ENCODE data around the gene SOX12.

SOX12 gene

GRCh38 chr20:305745-306144, 19.6 kb upstream of the SOX12 start:
- Histone ChIP-seq H2AFZ (ENCODE audit: low read depth, low read length, severe bottlenecking) (no peak overlapping the region), H3F3A (ENCODE audit: insufficient read depth) (0 out of 2 replicates have a peak, but pooled peaks cover 7% of the 10 kb centered on the region), H3K79me2 (ENCODE audit: insufficient read depth, low read length) (no peaks in the 10 kb centered on the region), H3K27ac (ENCODE audit: low read depth, low read length) (no peak overlapping the region), H3K4me3 (ENCODE audit: insufficient read depth, low read length, poor library complexity, severe bottlenecking) (no peak overlapping the region), H3K9me3 (ENCODE audit: insufficient read depth, low read length) (no peaks in the 10 kb centered on the region), H3K4me2 (ENCODE audit: low read depth, low read length, poor library complexity, severe bottlenecking) (no peak overlapping the region), H3K9me2 (replicated peaks; ENCODE audit: insufficient read depth, low read length) (no peaks in the 10 kb centered on the region), H3K36me3 (ENCODE audit: low read length) (no peaks in the 10 kb centered on the region), H4K20me1 (ENCODE audit: low read depth, low read length) (no peaks in the 10 kb centered on the region), H3K9ac (ENCODE audit: low read length) (no peak overlapping the region), H3K27me3 (ENCODE audit: low read length) (no peaks in the 10 kb centered on the region)
- TF ChIP-seq CTCF (IDR thresholded peaks at IDR 0.05; ENCODE audit: insufficient read depth, low read length, poor library complexity, severe bottlenecking) = no peak
- TF ChIP-seq EZH2phosphoT487 (conservative IDR thresholded peaks at IDR 0.05; ENCODE audit: low read length) = no peak

GRCh38 chr20:308427-309038, 16.8 kb upstream of the SOX12 start:
- Histone ChIP-seq H4K20me1 (ENCODE audit: low read depth, low read length) (no peaks in the 10 kb centered on the region), H3K9me3 (ENCODE audit: insufficient read depth, low read length) (no peaks in the 10 kb centered on the region), H3K9ac (ENCODE audit: low read length) (no peak overlapping the region), H3K27ac (ENCODE audit: low read depth, low read length) (no peak overlapping the region), H3K9me2 (replicated peaks; ENCODE audit: insufficient read depth, low read length) (no peaks in the 10 kb centered on the region), H3K79me2 (ENCODE audit: insufficient read depth, low read length) (no peaks in the 10 kb centered on the region), H3K4me3 (ENCODE audit: insufficient read depth, low read length, poor library complexity, severe bottlenecking) (no peak overlapping the region), H3K27me3 (ENCODE audit: low read length) (no peaks in the 10 kb centered on the region), H2AFZ (ENCODE audit: low read depth, low read length, severe bottlenecking) (no peak overlapping the region), H3K4me2 (ENCODE audit: low read depth, low read length, poor library complexity, severe bottlenecking) (no peak overlapping the region), H3K36me3 (ENCODE audit: low read length) (no peaks in the 10 kb centered on the region), H3F3A (ENCODE audit: insufficient read depth) (no peaks in the 10 kb centered on the region)
- no peak for TF ChIP-seq EZH2phosphoT487 (conservative IDR thresholded peaks at IDR 0.05; ENCODE audit: low read length)
- no peak for TF ChIP-seq CTCF (IDR thresholded peaks at IDR 0.05; ENCODE audit: insufficient read depth, low read length, poor library complexity, severe bottlenecking)

GRCh38 chr20:309306-309840, 16.0 kb upstream of the SOX12 start:
- no peaks in the 10 kb centered on the region for H3K9me2 ChIP-seq (replicated peaks; ENCODE audit: insufficient read depth, low read length)
- H3K79me2 ChIP-seq (ENCODE audit: insufficient read depth, low read length) = no peaks in the 10 kb centered on the region
- H3K4me3 ChIP-seq (ENCODE audit: insufficient read depth, low read length, poor library complexity, severe bottlenecking) = no peak overlapping the region
- no peaks in the 10 kb centered on the region for H3K9me3 ChIP-seq (ENCODE audit: insufficient read depth, low read length)
- no peaks in the 10 kb centered on the region for H3F3A ChIP-seq (ENCODE audit: insufficient read depth)
- H3K27ac ChIP-seq (ENCODE audit: low read depth, low read length) = no peak overlapping the region
- TF ChIP-seq EZH2phosphoT487 (conservative IDR thresholded peaks at IDR 0.05; ENCODE audit: low read length) = no peak
- no peak for TF ChIP-seq CTCF (IDR thresholded peaks at IDR 0.05; ENCODE audit: insufficient read depth, low read length, poor library complexity, severe bottlenecking)
- no peak overlapping the region for H3K9ac ChIP-seq (ENCODE audit: low read length)
- no peaks in the 10 kb centered on the region for H3K27me3 ChIP-seq (ENCODE audit: low read length)
- no peaks in the 10 kb centered on the region for H3K36me3 ChIP-seq (ENCODE audit: low read length)
- H4K20me1 ChIP-seq (ENCODE audit: low read depth, low read length) = no peaks in the 10 kb centered on the region
- no peak overlapping the region for H3K4me2 ChIP-seq (ENCODE audit: low read depth, low read length, poor library complexity, severe bottlenecking)
- no peak overlapping the region for H2AFZ ChIP-seq (ENCODE audit: low read depth, low read length, severe bottlenecking)
